K562 (cell line): ENCODE data around the gene HSPA1B. TPM values are rescaled to one million over a fixed set of nuclear protein-coding genes. Genes with fewer than 3 reads are reported as not detected.

ENCODE experiments used
- BRF2 ChIP-seq: IDR thresholded peaks from 3 replicates; pipeline ENCODE4 v1.6.1; 2011; ENCODE audit warnings: borderline replicate concordance, mild to moderate bottlenecking; ENCODE audit not compliant: insufficient read length, insufficient read depth
- CXXC5 ChIP-seq: fragments of 250-450 bp; sonication (Bioruptor Pico); IDR thresholded peaks from 2 replicates; pipeline ENCODE4 v1.8.0; 2022; ENCODE audit warnings: inconsistent platforms, mild to moderate bottlenecking, moderate library complexity
- DIDO1 ChIP-seq: fragments of 450-650 bp; IDR thresholded peaks from 2 replicates; pipeline ENCODE4 v1.6.1; 2016; ENCODE audit warnings: low read depth, missing biosample characterization, missing genetic modification characterization
- E2F4 ChIP-seq: sonication (generic); formaldehyde crosslinking; IDR thresholded peaks from 2 replicates; pipeline ENCODE4 v1.8.0; 2022; ENCODE audit warnings: mild to moderate bottlenecking, low read depth, missing genetic modification reagents
- KHSRP ChIP-seq: fragments of 450-650 bp; IDR thresholded peaks from 2 replicates; pipeline ENCODE4 v1.6.1; 2017
- NCOA2 ChIP-seq, 2 experiments: fragments of 450-650 bp; IDR thresholded peaks; 2 replicates each; pipeline ENCODE4 v1.6.1; 2018; ENCODE audit warnings: mild to moderate bottlenecking in 2 of 2, moderate library complexity in 1 of 2; ENCODE audit not compliant: partially characterized antibody in 2 of 2
- PCBP2 ChIP-seq: fragments of 200-400 bp; formaldehyde crosslinking; IDR thresholded peaks from 2 replicates; pipeline ENCODE4 v1.6.1; 2018; ENCODE audit warnings: low read length, low read depth, mild to moderate bottlenecking, moderate library complexity; ENCODE audit not compliant: poor library complexity, severe bottlenecking
- SMARCA4 ChIP-seq: fragments of 450-650 bp; IDR thresholded peaks from 2 replicates; pipeline ENCODE4 v1.6.1; 2016
- SOX6 ChIP-seq: fragments of 450-650 bp; IDR thresholded peaks from 2 replicates; pipeline ENCODE4 v1.6.1; 2014; ENCODE audit warnings: mild to moderate bottlenecking
- ZNF24 ChIP-seq: fragments of 450-650 bp; IDR thresholded peaks from 2 replicates; pipeline ENCODE4 v1.6.1; 2016
- ZNF668 ChIP-seq: fragments of 250-450 bp; sonication (Bioruptor Pico); IDR thresholded peaks from 2 replicates; pipeline ENCODE4 v1.8.0; 2022; ENCODE audit warnings: mild to moderate bottlenecking, inconsistent platforms
- polyA plus RNA-seq, 8 experiments: library from polyadenylated mRNA; depleted of rRNA in 4 of 8; stranded (reverse) in 5 of 8; unstranded in 3 of 8; fragments of >200 nt; fragmentation: Nextera tagmentation in 2 of 8; fragmentation: Illumina TruSeq in 1 of 8; extraction: Ambion mirVana in 2 of 8; extraction: Trizol in 1 of 8; gene quantifications; 2 replicates each; pipeline versions ENCODE4 v1.2.1 to v1.2.3, GENCODE V29; 2011 to 2014; ENCODE audit warnings: inconsistent platforms in 1 of 8, missing spikeins in 1 of 8
- total RNA-seq, 7 experiments: library from RNA; depleted of rRNA in 6 of 7; stranded (reverse); fragments of >200 nt in 6 of 7; fragmentation: Illumina TruSeq in 2 of 7; extraction: Trizol in 2 of 7; gene quantifications; 2 replicates each; pipeline versions ENCODE4 v1.2.1 to v1.2.3, GENCODE V29; 2011 to 2021; ENCODE audit warnings: low replicate concordance in 1 of 7
- TF ChIP-seq, protein P1 (sequence below): sonication (generic); IDR thresholded peaks from 2 replicates; pipeline ENCODE4 v1.6.1; 2016
- TF ChIP-seq, protein P2 (sequence below): fragments of 450-650 bp; IDR thresholded peaks from 2 replicates; pipeline ENCODE4 v1.6.1; 2017; ENCODE audit warnings: antibody characterized with exemption

Gene HSPA1B
- total and polyA plus RNA-seq, 9 of the 15 experiments (the other 6 are each of a cell fraction or from before 2014, with no cell fraction given): 0.27 to 227 (median 51.2) TPM

DNA sequence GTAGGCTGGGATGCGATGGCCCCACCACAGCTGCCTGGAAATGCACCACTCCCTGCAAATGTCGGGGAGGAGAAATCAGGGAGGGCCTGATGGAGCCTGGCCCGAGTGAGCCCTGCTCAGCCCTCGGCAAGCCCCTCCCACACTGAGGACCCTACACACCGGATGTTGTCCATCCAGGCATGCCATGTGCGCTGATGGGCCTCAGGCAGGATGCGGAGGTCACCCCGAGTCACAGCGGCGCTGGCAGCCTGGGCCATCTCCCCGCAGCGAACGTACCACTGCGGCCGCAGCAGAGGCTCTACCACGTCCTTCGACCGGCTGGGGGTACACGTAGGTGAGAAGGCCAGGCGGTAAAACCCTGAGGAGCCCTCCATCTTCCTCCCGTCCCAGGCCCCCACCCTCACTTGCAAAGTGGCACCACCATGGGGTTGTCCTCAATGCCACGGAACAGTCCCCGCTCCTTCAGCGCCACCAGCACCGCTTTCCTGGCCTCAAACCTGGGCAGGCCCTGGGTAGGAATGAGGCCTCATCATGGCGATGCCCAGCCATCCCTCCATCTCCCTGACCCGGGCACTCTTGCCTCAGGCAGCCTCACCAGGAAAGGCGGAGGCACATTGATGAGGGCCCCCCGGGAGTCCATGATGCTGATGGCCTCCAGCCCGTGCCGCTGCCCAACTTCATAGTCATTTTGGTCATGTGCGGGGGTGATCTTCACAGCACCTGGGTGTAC, 45.2 kb upstream of the HSPA1B start (continued):
- no peak for TF ChIP-seq DIDO1 (tag)
- TF ChIP-seq E2F4 (CRISPR knock-in tag): no peak
- no peak for TF ChIP-seq ZNF668
- TF ChIP-seq CXXC5 (CRISPR knock-in tag): no peak
- no peak for TF ChIP-seq SMARCA4
- TF ChIP-seq BRF2: no peak
- TF ChIP-seq, protein P1, sequence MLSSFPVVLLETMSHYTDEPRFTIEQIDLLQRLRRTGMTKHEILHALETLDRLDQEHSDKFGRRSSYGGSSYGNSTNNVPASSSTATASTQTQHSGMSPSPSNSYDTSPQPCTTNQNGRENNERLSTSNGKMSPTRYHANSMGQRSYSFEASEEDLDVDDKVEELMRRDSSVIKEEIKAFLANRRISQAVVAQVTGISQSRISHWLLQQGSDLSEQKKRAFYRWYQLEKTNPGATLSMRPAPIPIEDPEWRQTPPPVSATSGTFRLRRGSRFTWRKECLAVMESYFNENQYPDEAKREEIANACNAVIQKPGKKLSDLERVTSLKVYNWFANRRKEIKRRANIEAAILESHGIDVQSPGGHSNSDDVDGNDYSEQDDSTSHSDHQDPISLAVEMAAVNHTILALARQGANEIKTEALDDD: no peak
- no peak for TF ChIP-seq KHSRP
- TF ChIP-seq NCOA2 (IDR thresholded peaks at IDR 0.05; ENCODE audit: partially characterized antibody in 2 of 2): no peak
- no peak for TF ChIP-seq SOX6
- TF ChIP-seq, protein P2, sequence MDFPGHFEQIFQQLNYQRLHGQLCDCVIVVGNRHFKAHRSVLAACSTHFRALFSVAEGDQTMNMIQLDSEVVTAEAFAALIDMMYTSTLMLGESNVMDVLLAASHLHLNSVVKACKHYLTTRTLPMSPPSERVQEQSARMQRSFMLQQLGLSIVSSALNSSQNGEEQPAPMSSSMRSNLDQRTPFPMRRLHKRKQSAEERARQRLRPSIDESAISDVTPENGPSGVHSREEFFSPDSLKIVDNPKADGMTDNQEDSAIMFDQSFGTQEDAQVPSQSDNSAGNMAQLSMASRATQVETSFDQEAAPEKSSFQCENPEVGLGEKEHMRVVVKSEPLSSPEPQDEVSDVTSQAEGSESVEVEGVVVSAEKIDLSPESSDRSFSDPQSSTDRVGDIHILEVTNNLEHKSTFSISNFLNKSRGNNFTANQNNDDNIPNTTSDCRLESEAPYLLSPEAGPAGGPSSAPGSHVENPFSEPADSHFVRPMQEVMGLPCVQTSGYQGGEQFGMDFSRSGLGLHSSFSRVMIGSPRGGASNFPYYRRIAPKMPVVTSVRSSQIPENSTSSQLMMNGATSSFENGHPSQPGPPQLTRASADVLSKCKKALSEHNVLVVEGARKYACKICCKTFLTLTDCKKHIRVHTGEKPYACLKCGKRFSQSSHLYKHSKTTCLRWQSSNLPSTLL: no peak
- TF ChIP-seq ZNF24: no peak
- no peak for TF ChIP-seq PCBP2
